ENCODE results near the gene TBK1. TPM values are rescaled to one million over a fixed set of nuclear protein-coding genes. Genes with fewer than 3 reads are reported as not detected.

Gene TBK1
- total and polyA plus RNA-seq, 2 of the 13 experiments (the other 11 are each of a cell fraction or from before 2014, with no cell fraction given) = 10.3 to 25.2 TPM

DNA sequence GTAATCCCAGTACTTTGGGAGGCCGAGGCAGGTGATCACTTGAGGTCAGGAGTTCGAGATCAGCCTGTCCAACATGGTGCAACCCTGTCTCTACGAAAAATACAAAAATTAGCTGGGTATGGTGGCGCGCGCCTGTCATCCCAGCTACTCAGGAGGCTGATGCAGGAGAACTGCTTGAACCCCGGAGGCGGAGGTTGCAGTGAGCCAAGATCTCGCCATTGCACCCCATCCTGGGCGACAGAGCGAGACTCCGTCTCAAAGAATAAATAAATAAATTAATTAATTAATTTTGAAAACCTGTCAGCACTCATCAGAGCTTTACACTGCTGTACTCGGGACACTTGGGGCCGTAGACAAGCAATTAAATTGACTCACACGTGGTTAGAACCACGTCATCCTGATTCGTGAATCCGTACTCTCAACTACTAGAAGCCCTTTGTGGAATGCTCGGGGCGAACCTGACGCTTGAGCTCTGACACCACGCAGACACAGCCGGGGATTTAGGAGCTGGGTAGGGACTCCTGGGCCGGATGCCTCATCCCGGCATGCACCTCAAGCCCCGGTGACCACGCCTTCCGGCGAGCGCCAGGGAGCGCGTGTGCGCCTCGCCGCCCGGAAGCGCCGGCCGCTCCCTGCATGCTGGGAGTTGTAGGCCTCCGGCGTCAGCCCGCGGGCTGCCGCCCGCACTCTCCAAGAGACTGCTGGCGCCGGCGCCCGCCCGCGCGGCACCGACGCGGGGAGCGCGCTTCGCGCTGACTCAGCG lies 48.0 kb upstream of the TBK1 start, which contains the start of gene XPOT (continued):
- TF ChIP-seq ZNF383 (CRISPR knock-in tag; IDR thresholded peaks at IDR 0.05; ENCODE audit: borderline replicate concordance) (no peak), SIX4 (CRISPR knock-in tag; IDR thresholded peaks at IDR 0.05) (no peak), ZFP62 (CRISPR knock-in tag; IDR thresholded peaks at IDR 0.05) (no peak), ZNF652 (CRISPR knock-in tag; IDR thresholded peaks at IDR 0.05; ENCODE audit: borderline replicate concordance, low read depth) (no peak), SALL1 (CRISPR knock-in tag; IDR thresholded peaks at IDR 0.05) (no peak; the same call in none of the 2 replicates), FOXJ3 (CRISPR knock-in tag; IDR thresholded peaks at IDR 0.05; ENCODE audit: borderline replicate concordance) (no peak), DNMT1 (CRISPR knock-in tag; IDR thresholded peaks at IDR 0.05) (no peak), ZNF550 (CRISPR knock-in tag; IDR thresholded peaks at IDR 0.05; ENCODE audit: borderline replicate concordance) (no peak), ZNF562 (CRISPR knock-in tag; IDR thresholded peaks at IDR 0.05; ENCODE audit: borderline replicate concordance) (no peak), ZBTB3 (CRISPR knock-in tag; IDR thresholded peaks at IDR 0.05; ENCODE audit: borderline replicate concordance, low read depth) (no peak), CREM (IDR thresholded peaks at IDR 0.05) (peak; percentile 53), CREM (CRISPR knock-in tag; IDR thresholded peaks at IDR 0.05) (no peak), HDAC1 (CRISPR knock-in tag; IDR thresholded peaks at IDR 0.05) (peak; percentile 46), SMARCC2 (IDR thresholded peaks at IDR 0.05) (no peak)
- TF ChIP-seq, protein P1, sequence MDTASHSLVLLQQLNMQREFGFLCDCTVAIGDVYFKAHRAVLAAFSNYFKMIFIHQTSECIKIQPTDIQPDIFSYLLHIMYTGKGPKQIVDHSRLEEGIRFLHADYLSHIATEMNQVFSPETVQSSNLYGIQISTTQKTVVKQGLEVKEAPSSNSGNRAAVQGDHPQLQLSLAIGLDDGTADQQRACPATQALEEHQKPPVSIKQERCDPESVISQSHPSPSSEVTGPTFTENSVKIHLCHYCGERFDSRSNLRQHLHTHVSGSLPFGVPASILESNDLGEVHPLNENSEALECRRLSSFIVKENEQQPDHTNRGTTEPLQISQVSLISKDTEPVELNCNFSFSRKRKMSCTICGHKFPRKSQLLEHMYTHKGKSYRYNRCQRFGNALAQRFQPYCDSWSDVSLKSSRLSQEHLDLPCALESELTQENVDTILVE (CRISPR knock-in tag; IDR thresholded peaks at IDR 0.05) = no peak; the same call in 1 of the 2 replicates
- TF ChIP-seq, protein P2, sequence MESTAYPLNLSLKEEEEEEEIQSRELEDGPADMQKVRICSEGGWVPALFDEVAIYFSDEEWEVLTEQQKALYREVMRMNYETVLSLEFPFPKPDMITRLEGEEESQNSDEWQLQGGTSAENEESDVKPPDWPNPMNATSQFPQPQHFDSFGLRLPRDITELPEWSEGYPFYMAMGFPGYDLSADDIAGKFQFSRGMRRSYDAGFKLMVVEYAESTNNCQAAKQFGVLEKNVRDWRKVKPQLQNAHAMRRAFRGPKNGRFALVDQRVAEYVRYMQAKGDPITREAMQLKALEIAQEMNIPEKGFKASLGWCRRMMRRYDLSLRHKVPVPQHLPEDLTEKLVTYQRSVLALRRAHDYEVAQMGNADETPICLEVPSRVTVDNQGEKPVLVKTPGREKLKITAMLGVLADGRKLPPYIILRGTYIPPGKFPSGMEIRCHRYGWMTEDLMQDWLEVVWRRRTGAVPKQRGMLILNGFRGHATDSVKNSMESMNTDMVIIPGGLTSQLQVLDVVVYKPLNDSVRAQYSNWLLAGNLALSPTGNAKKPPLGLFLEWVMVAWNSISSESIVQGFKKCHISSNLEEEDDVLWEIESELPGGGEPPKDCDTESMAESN (CRISPR knock-in tag; conservative IDR thresholded peaks at IDR 0.05) = no peak
- TF ChIP-seq, protein P3, sequence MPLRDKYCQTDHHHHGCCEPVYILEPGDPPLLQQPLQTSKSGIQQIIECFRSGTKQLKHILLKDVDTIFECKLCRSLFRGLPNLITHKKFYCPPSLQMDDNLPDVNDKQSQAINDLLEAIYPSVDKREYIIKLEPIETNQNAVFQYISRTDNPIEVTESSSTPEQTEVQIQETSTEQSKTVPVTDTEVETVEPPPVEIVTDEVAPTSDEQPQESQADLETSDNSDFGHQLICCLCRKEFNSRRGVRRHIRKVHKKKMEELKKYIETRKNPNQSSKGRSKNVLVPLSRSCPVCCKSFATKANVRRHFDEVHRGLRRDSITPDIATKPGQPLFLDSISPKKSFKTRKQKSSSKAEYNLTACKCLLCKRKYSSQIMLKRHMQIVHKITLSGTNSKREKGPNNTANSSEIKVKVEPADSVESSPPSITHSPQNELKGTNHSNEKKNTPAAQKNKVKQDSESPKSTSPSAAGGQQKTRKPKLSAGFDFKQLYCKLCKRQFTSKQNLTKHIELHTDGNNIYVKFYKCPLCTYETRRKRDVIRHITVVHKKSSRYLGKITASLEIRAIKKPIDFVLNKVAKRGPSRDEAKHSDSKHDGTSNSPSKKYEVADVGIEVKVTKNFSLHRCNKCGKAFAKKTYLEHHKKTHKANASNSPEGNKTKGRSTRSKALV (CRISPR knock-in tag; IDR thresholded peaks at IDR 0.05) = no peak
- TF ChIP-seq, protein P4, sequence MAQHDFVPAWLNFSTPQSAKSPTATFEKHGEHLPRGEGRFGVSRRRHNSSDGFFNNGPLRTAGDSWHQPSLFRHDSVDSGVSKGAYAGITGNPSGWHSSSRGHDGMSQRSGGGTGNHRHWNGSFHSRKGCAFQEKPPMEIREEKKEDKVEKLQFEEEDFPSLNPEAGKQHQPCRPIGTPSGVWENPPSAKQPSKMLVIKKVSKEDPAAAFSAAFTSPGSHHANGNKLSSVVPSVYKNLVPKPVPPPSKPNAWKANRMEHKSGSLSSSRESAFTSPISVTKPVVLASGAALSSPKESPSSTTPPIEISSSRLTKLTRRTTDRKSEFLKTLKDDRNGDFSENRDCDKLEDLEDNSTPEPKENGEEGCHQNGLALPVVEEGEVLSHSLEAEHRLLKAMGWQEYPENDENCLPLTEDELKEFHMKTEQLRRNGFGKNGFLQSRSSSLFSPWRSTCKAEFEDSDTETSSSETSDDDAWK (CRISPR knock-in tag; IDR thresholded peaks at IDR 0.05) = no peak
